OCI-LY7 (cell line): Measurements from ENCODE around the gene PHGDH.

ENCODE experiments used
- EZH2phosphoT487 ChIP-seq: fragments of 200-600 bp; sonication (generic); IDR thresholded peaks from 2 replicates; pipeline ENCODE4 v1.6.1; 2018; ENCODE audit warnings: low read depth, borderline replicate concordance, mild to moderate bottlenecking, mixed run types, antibody characterized with exemption, low read length, moderate library complexity, mixed read lengths
- TF ChIP-seq, protein P1 (sequence below): fragments of 200-600 bp; sonication (generic); conservative IDR thresholded peaks from 2 replicates; pipeline ENCODE4 v1.5.1; 2014; ENCODE audit warnings: mild to moderate bottlenecking, antibody characterized with exemption, low read length, moderate library complexity, mixed read lengths

DNA sequence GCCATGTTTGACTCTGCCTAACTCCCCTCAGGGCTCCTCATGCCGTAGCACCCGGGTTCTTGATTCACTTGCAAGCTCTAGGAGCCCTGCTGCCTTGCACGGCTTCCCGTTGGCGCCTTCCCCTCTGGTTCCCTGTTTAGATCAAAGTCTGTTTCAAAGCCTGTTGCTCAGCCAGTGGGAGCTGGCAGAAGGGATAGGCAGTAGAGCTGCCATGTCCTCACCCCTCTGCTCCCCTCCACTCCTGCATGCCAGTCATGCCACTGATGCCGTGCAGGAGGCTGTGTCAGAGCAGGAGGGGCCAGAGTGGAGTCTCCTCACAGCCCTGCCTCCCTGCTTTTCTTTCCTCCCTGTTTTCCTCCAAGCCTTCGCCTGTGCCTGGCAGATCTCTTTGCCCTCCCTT lies 30.5 kb downstream of the PHGDH start:
- TF ChIP-seq, protein P1, sequence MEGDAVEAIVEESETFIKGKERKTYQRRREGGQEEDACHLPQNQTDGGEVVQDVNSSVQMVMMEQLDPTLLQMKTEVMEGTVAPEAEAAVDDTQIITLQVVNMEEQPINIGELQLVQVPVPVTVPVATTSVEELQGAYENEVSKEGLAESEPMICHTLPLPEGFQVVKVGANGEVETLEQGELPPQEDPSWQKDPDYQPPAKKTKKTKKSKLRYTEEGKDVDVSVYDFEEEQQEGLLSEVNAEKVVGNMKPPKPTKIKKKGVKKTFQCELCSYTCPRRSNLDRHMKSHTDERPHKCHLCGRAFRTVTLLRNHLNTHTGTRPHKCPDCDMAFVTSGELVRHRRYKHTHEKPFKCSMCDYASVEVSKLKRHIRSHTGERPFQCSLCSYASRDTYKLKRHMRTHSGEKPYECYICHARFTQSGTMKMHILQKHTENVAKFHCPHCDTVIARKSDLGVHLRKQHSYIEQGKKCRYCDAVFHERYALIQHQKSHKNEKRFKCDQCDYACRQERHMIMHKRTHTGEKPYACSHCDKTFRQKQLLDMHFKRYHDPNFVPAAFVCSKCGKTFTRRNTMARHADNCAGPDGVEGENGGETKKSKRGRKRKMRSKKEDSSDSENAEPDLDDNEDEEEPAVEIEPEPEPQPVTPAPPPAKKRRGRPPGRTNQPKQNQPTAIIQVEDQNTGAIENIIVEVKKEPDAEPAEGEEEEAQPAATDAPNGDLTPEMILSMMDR: no peak
- TF ChIP-seq EZH2phosphoT487: no peak
